ENCODE results near the gene IL4I1. TPM values are rescaled to one million over a fixed set of nuclear protein-coding genes. Genes with fewer than 3 reads are reported as not detected.

Gene IL4I1
- total RNA-seq, 1 experiment from 2014 or later, result 1.3 TPM

DNA sequence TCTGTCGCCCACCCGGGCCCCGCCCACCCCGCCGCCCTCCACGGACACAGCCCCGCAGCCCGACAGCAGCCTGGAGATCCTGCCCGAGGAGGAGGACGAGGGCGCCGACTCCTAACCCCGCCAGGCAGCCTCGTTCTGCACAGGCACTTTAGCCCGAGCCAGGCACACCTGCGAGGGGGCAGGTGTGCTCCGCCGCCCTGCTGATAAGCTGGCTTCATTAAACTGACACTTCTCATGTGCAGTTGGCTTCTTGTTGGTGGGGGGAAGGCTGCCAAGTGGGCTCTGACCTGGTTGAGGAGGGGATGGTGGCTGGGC is 8.2 kb downstream of the IL4I1 start:
- Histone ChIP-seq H3K36me3 (ENCODE audit: insufficient read depth, low read length, poor library complexity, severe bottlenecking) (peaks cover 13% of the 10 kb centered on the region), H3K4me1 (ENCODE audit: insufficient read depth, low read length, poor library complexity, severe bottlenecking) (no peaks in the 10 kb centered on the region), H3K27ac (ENCODE audit: low read depth, low read length, poor library complexity, severe bottlenecking) (no peak overlapping the region), H3K27me3 (replicated peaks; ENCODE audit: insufficient read depth, low read depth, low read length, poor library complexity) (no peaks in the 10 kb centered on the region), H3K9me3 (ENCODE audit: low read depth, low read length, poor library complexity, severe bottlenecking) (no peaks in the 10 kb centered on the region), H3K4me3 (ENCODE audit: low read depth, low read length, poor library complexity, severe bottlenecking) (no peak overlapping the region)
- CTCF ChIA-PET, result interaction anchor here (0.6 kb wide), 1 partner anchor 836 kb away, joined by 4 read pairs; no protein-coding TSS in a partner anchor
- no TSS peak for BruUV-seq (replicated peaks)
- intact Hi-C loops (cut with micrococcal nuclease; ENCODE audit: unreplicated experiment), result no loop called here
- POLR2A ChIA-PET (ENCODE audit: low non-redundant PET), result no interaction called here
- no peak for TF ChIP-seq EZH2 (IDR thresholded peaks at IDR 0.05; ENCODE audit: borderline replicate concordance, low read depth, low read length, poor library complexity, severe bottlenecking)
- TF ChIP-seq, protein P1, sequence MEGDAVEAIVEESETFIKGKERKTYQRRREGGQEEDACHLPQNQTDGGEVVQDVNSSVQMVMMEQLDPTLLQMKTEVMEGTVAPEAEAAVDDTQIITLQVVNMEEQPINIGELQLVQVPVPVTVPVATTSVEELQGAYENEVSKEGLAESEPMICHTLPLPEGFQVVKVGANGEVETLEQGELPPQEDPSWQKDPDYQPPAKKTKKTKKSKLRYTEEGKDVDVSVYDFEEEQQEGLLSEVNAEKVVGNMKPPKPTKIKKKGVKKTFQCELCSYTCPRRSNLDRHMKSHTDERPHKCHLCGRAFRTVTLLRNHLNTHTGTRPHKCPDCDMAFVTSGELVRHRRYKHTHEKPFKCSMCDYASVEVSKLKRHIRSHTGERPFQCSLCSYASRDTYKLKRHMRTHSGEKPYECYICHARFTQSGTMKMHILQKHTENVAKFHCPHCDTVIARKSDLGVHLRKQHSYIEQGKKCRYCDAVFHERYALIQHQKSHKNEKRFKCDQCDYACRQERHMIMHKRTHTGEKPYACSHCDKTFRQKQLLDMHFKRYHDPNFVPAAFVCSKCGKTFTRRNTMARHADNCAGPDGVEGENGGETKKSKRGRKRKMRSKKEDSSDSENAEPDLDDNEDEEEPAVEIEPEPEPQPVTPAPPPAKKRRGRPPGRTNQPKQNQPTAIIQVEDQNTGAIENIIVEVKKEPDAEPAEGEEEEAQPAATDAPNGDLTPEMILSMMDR (conservative IDR thresholded peaks at IDR 0.05; ENCODE audit: low read depth, low read length), result no peak
- no peak for DNase-seq (ENCODE audit: low spot score)

DNA sequence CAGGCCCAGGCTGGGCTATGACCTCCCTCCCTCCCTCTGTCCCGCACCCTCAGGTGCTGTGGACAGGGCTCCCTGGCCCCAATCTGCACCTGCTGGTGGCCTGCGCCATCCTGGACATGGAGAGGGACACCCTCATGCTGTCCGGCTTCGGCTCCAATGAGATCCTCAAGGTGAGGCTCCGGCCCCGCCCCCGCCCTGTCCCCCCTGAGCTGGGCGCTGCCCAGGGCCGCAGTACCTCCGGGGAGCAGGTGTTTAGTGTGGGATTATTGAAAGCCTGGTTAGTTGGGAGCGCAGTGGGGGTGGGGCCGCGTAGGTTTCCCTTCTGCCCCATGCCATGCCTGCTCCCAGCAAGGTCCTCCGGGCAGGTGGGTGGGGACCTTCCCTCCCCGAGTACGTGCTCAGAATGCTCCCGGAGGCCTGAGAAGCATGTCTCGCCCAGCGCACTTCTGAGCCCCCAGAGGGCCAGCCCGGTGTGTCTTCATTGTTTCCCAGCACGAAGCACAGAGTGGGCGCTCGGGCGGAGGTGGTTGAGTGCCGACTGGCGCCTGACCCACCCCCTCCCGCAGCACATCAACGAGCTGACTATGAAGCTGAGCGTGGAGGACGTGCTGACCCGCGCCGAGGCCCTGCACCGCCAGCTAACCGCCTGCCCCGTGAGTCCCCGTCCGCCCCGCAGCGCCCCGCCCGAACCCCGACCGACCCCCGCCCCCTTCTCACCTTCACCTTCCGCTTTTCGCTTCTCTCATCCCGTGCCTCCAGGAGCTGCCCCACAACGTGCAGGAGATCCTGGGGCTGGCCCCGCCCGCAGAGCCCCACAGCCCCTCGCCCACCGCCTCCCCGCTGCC is 8.8 kb downstream of the IL4I1 start:
- Histone ChIP-seq H3K27me3 (replicated peaks; ENCODE audit: insufficient read depth, low read depth, low read length, poor library complexity) (no peaks in the 10 kb centered on the region), H3K9me3 (ENCODE audit: low read depth, low read length, poor library complexity, severe bottlenecking) (peaks cover 4% of the 10 kb centered on the region), H3K27ac (ENCODE audit: low read depth, low read length, poor library complexity, severe bottlenecking) (no peak overlapping the region), H3K4me3 (ENCODE audit: low read depth, low read length, poor library complexity, severe bottlenecking) (no peak overlapping the region), H3K36me3 (ENCODE audit: insufficient read depth, low read length, poor library complexity, severe bottlenecking) (peaks cover 19% of the 10 kb centered on the region), H3K4me1 (ENCODE audit: insufficient read depth, low read length, poor library complexity, severe bottlenecking) (no peaks in the 10 kb centered on the region)
- no peak for DNase-seq (ENCODE audit: low spot score)
- BruUV-seq (replicated peaks), result no TSS peak
- TF ChIP-seq, protein P1 (conservative IDR thresholded peaks at IDR 0.05; ENCODE audit: low read depth, low read length), result no peak
- no peak for TF ChIP-seq EZH2 (IDR thresholded peaks at IDR 0.05; ENCODE audit: borderline replicate concordance, low read depth, low read length, poor library complexity, severe bottlenecking)
- ChIA-PET POLR2A (ENCODE audit: low non-redundant PET) (no interaction called here), CTCF (interaction anchor here (0.6 kb wide), 1 partner anchor 837 kb away, joined by 4 read pairs; no protein-coding TSS in a partner anchor)
- intact Hi-C loops (cut with micrococcal nuclease; ENCODE audit: unreplicated experiment), result no loop called here

DNA sequence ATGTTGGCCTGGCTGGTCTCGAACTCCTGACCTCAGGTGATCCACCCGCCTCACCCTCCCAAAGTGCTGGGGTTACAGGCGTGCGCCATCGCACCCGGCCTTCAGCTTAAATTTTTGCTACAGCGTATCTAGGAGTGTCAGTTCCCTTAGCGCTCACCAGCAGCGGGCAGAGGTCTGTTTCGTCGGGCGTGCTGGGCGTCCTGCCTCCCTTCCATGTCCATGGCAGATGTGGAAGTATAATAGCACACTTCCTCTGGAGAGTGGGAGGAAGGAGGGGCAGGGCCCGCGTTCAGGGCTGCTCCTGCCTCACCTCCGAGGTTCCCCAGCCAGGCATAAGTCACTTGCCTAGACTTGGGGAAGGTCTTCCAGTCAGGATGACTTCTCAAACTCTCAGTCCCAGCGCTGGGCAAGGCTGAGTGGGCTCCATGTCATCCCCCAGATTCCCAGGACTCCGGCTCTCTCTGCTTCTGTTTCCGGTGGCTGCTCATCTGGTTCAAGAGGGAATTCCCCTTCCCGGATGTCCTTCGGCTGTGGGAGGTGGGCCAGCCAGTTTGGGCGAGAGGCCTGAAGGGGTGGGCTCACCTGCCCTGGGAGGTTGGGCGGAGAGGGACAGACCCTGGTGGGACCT is 9.5 kb downstream of the IL4I1 start:
- no peak for TF ChIP-seq EZH2 (IDR thresholded peaks at IDR 0.05; ENCODE audit: borderline replicate concordance, low read depth, low read length, poor library complexity, severe bottlenecking)
- TF ChIP-seq, protein P1 (conservative IDR thresholded peaks at IDR 0.05; ENCODE audit: low read depth, low read length), result no peak
- Histone ChIP-seq H3K4me1 (ENCODE audit: insufficient read depth, low read length, poor library complexity, severe bottlenecking) (no peaks in the 10 kb centered on the region), H3K36me3 (ENCODE audit: insufficient read depth, low read length, poor library complexity, severe bottlenecking) (peaks cover 26% of the 10 kb centered on the region), H3K9me3 (ENCODE audit: low read depth, low read length, poor library complexity, severe bottlenecking) (peaks cover 8% of the 10 kb centered on the region), H3K27ac (ENCODE audit: low read depth, low read length, poor library complexity, severe bottlenecking) (no peak overlapping the region), H3K27me3 (replicated peaks; ENCODE audit: insufficient read depth, low read depth, low read length, poor library complexity) (no peaks in the 10 kb centered on the region), H3K4me3 (ENCODE audit: low read depth, low read length, poor library complexity, severe bottlenecking) (no peak overlapping the region)
- no peak for DNase-seq (ENCODE audit: low spot score)
- POLR2A ChIA-PET (ENCODE audit: low non-redundant PET), result no interaction called here
- CTCF ChIA-PET, result no interaction called here
- intact Hi-C loops (cut with micrococcal nuclease; ENCODE audit: unreplicated experiment), result no loop called here
- no TSS peak for BruUV-seq (replicated peaks)

Data from A673 (cell line).